ENCODE measurements around the gene MYNN. TPM values are rescaled to one million over a fixed set of nuclear protein-coding genes. Genes with fewer than 3 reads are reported as not detected.
A peak's percentile ranks its signal among the peaks of the same experiment; 100 is the strongest.
"Not testable (repeated sequence)": the region's sequence is repeated elsewhere in the genome, so short reads cannot be mapped to it uniquely, and the experiment has no call there.

The MYNN gene
- 10 to 100 TPM; 23.3 to 38.5 (median 32.0) TPM for polyA plus RNA-seq (ENCODE audit: insufficient read depth in 1 of 5, insufficient read length in 5 of 5, low replicate concordance in 1 of 5)
- long read RNA-seq, donor 1, full-length matches to known transcripts: 5 of 15 reads
- long read RNA-seq, donor 1, partial matches to known transcripts: 10 of 15 reads
- long read RNA-seq, donor 1, other reads (novel, unspliced or antisense): 0 of 15 reads
- long read RNA-seq, donor 2, full-length matches to known transcripts: 6 of 11 reads
- long read RNA-seq, donor 2, partial matches to known transcripts: 5 of 11 reads
- long read RNA-seq, donor 2, other reads (novel, unspliced or antisense): 0 of 11 reads
- long read RNA-seq, donor 3, full-length matches to known transcripts: 3 of 3 reads
- long read RNA-seq, donor 3, partial matches to known transcripts: 0 of 3 reads
- long read RNA-seq, donor 3, other reads (novel, unspliced or antisense): 0 of 3 reads
- long read RNA-seq, donor 4, full-length matches to known transcripts: 2 of 2 reads
- long read RNA-seq, donor 4, partial matches to known transcripts: 0 of 2 reads
- long read RNA-seq, donor 4, other reads (novel, unspliced or antisense): 0 of 2 reads
- long read RNA-seq, donor 5, full-length matches to known transcripts: 7 of 22 reads
- long read RNA-seq, donor 5, partial matches to known transcripts: 15 of 22 reads
- long read RNA-seq, donor 5, other reads (novel, unspliced or antisense): 0 of 22 reads
- long read RNA-seq, donor 6, full-length matches to known transcripts: 4 of 10 reads
- long read RNA-seq, donor 6, partial matches to known transcripts: 6 of 10 reads
- long read RNA-seq, donor 6, other reads (novel, unspliced or antisense): 0 of 10 reads
- long read RNA-seq, donor 7, full-length matches to known transcripts: 8 of 13 reads
- long read RNA-seq, donor 7, partial matches to known transcripts: 5 of 13 reads
- long read RNA-seq, donor 7, other reads (novel, unspliced or antisense): 0 of 13 reads
- long read RNA-seq, donor 8, full-length matches to known transcripts: 1 of 1 reads
- long read RNA-seq, donor 8, partial matches to known transcripts: 0 of 1 reads
- long read RNA-seq, donor 8, other reads (novel, unspliced or antisense): 0 of 1 reads

DNA sequence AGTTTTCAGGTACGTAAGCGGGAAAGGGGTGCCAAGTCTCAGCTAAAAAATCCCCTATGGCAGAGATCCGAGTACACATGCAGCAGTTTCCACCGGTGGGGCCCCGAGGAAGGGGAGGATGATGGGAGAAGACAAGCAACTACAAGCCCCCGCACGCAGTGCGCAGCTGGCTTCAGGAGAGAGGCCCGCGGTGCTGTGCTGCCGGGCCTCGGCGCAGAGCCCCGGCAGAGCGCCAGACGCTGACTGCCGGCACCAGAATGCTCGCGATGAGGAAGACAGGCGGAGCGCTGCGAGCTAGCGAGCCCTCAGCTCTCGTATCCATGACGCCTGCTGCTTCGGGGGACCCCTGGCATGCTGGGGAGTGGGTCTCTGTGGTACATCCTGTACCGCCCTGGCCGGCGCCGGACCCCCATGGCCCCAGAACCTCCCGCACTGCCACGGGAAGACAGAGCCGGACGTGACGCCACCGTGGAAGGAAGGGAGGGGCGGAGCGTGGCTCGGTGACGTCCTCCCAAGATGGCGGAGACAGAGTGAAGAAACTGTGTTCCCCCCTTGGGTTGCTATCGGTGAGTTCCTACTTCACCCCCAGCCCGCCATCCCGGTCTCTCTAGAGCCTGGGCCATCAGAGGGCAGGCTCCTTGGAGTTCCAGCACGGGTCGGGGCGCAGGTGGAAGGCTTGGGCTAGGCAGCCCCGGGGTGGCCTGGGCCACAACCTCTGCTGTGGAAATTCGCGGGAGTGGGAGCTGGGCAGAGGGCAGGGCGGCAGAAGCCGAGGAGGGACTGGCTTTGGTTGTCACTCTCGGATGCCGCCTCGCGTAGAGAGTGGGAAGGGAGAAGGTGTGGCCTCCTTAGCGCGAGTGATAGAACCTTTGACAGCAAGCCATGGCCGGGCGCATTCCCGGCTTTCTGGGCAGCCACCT is at the start of gene MYNN:
Gene MYNN (plus strand): TSS at position 500 of the 920 bp plus-strand sequence. CDS start 900 bp downstream, outside the sequence.
- DNase-seq: peak; percentile 95

DNA sequence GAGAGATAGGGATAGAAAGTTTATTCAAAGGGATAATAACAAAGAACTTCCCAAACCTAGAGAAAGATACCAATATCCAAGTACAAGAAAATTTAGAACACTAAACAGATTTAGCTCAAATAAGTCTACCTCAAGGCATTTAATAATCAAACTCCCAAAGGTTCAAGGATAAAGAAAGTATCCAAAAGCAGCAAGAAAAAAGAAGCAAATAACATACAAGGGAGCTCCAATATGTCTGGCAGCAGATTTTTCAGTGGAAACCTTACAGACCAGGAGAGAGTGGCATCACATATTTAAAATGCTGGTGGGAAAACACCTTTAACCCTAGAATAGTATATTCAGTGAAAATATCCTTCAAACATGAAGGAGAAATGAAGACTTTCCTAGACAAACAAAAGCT is 41.3 kb upstream of the MYNN start:
- not testable (repeated sequence) for DNase-seq

DNA sequence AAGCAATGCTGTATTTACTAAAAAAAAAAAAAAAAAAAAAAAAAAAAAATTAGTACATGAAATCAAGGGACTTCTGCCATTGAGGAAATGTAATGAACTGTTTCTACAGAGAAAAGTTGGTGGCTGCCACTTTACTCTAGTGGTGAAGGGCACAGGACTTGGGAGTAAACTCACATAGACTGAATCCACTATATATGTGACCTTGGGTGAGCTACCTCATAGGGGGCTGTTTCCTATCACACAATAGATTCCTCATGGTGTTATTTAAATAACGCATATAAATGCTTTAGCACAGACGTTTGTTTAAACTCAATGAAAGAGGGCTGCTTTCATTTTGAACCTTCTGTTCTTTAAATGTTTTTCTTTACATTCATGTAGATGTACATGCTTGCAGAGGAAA is 34.1 kb upstream of the MYNN start:
- no peak for DNase-seq

DNA sequence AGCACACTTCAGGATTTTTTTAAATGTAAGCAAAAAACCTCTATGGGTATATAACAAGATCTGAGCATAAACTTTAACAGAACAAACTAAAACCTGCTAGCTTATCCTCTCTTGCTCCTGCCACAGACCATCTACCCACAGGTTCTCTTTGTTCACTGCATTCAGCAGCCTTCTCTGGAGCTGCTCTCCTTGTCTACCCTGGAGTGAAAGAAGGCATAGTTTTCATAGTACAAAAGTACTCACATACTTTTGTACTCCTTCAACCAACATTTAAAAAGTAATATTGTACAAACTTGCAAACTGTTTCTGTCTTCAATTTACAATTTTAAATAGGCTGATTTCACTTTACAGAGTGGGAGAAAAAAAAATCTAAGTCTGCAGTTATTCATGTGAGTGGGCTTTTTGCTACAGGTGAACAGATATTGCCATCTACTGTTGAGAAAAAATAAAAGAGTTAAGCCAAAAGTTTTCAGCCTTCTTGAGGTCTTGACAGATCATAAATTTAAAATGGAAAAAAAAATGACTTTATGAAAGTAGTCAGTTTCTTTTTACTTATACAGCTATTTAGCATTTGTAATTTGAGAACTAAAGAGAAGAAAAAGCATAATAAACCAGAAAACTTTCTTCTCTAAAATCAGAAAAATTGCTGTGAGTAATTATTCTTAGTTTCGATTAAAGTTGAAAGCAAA is 28.7 kb upstream of the MYNN start:
- peak in 1 of 2 donors; percentile 21 for DNase-seq

DNA sequence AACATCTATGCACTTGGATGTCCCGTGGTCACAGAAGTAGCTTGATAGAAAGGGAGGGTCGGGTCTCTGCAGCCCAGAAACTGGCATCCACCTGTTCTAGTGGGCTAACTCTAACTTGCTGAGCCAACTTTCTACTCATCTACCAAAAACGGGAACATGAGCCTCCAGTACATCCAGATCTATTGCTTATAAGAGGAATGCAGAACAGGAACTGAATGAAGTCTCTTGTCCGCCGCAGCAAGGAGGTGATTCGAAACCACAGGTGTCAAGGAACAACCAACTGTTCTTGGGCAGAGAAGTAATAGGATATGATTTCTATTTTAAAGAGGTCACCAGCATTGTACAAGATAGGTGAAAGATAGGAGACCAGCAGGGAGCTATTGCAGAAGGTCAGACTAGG is 26.3 kb upstream of the MYNN start:
- no peak for DNase-seq

DNA sequence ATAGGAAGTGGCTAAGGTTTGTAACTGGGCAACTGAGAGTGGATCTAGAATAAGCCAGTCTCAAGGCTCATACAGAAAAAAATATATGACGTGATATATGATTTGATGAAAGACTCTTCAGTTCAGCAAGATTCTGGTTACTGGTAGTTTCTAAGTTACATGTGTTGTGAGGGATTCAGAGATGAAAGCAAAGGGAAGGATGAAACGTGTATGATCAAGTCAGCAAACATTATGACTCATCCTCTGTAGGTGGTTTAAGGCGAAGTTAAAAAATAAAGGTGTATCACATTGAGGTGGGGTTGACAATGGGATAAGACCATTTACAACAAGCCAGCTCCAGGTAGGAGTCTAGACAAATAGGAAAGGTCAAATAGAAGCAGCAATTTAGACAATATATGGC is 24.5 kb upstream of the MYNN start:
- DNase-seq: no peak

DNA sequence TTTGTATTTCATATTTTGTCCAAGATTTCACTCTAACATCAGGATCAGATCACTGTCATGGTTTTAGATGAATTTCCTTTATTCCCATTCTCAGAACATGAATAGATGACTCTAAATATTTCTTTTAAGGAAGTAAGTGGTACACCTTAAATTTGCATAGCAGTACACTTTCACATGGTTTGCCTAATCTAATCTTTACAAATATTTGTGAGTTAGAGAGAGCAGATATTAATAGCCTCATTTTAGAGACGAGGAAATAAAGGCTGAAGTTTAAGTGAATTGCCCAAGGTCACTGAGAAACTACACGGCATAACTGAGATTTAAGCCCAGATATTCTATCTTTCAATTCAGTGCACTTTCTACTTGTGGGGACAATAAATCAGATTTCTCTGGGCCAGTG is 22.5 kb upstream of the MYNN start:
- DNase-seq: no peak

DNA sequence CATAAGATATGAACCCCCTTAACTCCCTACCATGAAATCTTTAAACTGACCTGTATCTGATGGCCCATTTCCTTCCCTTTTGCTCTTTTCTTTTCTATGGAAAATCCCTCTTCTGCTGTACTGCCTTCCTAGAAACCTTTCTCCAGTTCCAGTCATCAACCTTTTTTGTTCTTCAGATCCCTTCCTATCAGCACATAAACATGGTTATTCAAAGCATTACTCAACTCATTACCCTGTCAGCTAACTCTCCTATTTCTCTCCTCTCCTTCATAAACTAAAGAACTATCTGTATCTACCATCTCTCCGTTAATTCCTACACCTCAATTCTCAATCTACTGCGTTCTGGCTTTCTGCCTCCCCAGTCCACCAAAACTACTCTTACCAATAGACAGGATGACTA is 21.3 kb upstream of the MYNN start:
- no peak for DNase-seq

DNA sequence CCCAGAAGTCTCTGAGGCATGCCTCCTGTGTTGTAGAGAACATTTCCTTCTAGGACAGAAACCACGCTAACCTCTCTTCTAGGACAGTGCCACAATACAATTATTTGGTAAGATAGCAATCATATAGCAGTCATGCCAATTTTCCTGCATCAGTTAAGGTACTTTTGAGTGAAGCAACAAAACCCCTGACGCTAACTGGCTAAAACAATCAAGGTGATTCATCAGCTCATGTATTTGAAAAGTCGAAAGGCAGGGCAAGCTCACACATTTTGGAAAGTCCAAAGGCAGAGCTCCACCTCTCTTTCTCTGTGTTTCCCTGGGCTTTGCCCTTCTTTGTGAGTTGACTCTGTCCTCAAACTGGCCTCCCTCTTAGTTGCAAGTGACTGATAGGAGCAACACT is 18.5 kb upstream of the MYNN start:
- no peak for DNase-seq

DNA sequence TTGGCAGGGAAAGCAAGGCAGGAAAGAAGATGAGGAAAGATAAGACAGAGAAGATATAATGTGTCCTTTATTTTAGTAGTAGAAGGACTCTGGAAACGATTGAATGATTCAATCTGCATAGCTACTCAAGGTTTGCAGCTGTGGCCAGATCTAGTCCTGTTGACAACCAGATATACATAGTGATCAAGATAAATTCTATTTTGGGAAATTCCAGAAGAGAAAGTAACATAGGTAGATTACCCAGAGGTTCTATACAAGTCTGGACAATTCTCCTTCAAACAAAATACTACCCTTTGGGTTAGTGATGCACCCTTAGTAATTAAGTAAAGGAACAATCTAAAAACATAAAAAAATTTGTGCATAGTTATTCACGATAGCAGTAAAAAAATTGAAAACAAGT is 17.7 kb upstream of the MYNN start:
- no peak for DNase-seq

DNA sequence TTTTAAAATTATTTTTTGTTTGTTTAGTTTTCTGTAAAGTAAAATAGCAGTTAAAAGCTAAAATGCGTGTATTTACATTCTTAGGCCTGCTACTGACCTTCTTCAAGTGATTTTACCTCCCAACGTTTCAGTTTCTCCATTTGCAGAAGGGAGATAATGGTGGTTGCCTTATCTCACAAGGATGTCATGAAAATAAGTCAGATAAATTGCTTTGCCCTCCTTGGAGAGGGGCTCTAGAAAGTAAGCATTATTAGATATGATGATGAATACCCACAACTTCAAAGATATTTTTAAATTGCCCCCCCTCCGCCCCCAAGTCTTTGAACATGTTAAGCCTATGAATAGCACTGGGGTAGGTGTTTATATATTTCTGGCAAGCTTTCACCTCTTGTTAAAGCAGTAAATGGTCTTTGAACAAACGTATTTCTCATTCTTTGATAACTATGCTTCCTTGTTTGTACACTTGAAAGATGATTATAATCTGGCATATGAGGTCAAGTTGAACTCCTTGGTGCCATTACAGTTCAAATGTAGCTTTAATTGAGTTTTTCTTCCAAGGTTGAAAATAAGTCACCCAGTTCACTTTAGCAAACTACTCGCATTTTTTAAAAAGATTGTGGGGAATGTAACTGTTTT is 14.7 kb upstream of the MYNN start:
- no peak for DNase-seq

DNA sequence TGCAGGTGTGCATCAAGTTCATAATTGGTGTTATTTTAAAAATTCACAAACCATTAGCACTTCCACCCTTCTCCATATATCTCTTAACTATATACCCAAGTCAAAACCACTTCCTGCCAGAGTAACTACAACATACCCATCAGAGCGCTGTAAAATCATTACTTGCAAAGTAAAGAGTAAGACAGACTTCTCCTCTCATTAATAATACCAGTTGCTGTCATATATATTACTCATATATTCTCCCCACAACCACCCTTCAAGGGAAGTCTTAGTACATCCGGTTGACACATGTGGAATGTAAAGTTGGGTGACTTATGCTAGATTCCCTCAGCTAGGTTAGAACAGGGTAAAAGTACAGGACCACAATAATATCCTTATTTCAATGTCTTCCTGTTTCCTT is 13.9 kb upstream of the MYNN start:
- no peak for DNase-seq

DNA sequence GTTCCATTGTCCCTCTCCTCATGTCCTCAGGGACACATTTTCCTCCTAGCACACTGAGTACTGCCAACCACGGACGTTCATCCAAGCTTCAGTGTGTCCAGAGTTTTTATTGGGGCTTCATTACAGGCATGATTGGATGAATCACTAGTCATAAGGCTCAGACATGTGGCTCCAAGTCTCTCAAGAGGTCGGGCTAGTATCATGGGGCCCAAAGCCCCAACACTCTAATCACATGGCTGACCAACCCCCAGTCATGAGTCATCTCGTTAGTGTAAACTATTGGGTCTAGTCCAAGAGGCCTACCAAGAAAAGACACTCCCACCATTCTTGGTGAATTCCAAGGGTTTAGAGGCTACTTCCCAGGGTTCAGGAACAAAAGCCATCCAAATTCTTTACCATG is 12.7 kb upstream of the MYNN start:
- no peak for DNase-seq

DNA sequence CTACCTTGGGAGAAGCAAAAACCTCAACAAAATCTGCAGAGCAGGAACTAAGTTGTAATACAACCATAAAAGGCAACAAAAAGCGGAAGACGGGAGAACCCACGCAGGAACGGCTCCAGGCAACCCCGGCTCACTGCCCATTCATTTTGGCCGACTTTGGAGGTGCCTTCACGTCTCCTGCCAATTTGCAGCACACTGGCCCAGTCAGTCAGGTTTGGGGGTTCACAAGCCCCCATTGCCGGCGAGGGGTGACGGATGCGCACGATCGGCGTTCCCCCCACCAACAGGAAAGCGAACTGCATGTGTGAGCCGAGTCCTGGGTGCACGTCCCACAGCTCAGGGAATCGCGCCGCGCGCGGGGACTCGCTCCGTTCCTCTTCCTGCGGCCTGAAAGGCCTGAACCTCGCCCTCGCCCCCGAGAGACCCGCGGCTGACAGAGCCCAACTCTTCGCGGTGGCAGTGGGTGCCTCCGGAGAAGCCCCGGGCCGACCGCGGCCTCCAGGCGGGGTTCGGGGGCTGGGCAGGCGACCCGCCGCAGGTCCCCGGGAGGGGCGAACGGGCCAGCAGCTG is 8.8 kb upstream of the MYNN start:
- DNase-seq: peak; percentile 56 to 72

DNA sequence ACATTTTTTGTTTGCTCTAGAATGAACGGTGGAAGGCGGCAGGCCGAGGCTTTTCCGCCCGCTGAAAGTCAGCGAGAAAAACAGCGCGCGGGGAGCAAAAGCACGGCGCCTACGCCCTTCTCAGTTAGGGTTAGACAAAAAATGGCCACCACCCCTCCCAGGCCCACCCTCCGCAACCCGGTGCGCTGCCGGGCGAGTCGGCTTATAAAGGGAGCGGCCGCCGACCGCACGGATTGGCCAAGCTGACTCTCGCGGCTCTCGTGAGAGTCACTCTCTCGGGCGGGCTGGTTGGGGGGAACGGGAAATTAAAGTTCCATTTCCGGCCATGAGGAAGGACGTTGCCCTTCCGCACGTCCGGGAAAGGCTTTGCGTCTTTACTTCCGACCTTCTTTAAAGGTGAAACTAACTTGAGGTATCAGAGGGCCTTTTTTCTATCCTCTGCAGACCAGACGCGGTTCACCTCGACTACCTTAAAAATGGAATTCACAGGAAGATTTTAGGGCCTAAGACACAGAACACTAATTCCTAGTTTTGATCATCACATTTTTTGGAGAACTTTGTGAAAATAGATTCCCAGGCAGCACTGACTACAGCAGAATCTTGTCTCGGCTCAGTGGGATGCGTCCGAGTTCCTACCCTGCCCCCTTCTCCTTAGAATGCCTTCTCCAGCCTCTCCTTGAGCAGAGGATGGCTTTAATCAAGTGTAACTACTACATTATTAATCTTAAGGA is 8.1 kb upstream of the MYNN start, which contains the start of gene TERC:
Gene TERC (minus strand): TSS at position 179 of the 731 bp plus-strand sequence.
- peak; percentile 92 to 94 for DNase-seq

DNA sequence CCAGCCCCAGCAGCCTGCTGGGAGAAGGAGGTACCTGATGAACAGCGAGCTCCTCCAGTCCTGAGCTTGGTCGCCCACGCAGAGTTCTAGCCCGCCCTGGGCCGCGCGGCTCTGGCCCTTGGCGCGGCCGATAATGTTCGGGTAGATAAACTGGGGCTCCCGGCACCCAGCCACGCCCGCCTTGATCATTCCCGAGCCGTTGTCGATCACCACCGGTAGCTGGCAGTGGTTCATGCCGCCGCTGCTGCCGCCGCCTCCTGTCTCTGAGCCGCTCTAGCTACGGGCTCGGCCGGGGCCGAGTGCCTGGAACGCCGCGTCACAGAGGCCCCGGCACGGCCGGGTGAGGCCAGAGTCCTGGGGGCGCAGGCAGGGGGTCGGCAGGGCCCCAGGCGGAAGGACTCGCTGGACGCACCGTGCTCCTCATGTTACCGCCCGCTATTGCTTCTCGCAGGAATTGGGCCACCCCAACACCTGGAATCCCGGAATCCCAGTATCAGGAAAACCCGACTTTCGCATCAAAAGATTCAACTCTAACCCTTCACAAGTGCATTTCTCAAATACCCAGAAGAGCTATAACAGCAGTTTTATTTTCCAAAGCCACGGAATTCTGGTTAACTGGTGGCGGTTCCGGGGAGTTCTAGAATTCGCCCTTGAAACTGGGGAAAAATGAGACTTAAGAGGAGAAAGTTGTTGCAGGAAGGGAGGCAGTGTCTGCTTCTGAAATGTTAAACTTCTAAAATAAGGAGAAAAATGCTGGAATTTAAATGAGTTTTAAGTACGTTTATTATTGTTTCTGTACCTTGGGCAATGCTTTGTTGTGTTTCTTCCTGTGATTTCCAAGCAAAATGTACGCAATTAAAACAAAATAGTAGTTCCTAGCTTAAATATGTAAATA is 3.7 kb upstream of the MYNN start, which contains the start of gene ACTRT3:
Gene ACTRT3 (minus strand): TSS at position 275 of the 895 bp plus-strand sequence. CDS start 41 bp downstream, at position 234.
- DNase-seq: peak; percentile 51 to 68

DNA sequence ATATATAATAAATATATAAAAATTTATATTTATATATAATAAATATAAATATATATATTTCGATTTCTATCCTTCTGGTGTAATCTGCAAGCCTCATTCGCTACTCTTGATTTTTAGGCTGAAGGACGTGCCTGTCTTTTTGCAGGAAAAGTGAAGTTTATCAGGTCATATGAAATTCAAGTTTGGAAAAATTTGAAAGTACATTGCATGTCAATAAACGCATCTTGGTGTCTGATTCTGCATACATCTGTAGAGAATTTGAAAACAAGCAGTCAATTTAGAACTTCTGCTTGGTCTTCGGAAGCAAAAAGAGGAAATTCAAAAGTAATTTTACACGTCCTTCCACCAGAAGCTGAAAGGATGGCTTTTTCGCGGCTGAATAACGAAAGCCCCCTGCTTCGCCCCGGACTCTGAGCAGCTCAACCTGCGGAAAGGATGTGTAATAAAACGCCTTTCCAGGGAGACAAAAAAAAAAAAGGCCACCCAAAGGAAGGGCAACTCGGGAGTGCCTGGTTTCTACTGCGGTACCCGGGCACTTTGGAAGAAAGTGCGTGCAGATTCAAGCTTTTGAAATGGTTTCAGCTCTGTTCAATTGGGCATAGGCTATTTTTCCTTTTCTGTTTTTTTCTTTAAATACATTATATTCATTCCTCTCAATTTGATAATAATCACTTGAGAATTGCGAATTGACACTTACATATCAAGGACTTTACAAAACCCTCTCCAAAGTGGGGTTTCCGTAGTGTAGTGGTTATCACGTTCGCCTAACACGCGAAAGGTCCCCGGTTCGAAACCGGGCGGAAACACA is 1.5 kb upstream of the MYNN start:
- peak; percentile 85 to 91 for DNase-seq
